K562 (cell line): ENCODE data around the gene ADAP1. TPM values are rescaled to one million over a fixed set of nuclear protein-coding genes. Genes with fewer than 3 reads are reported as not detected.

Experiments used
- ATAC-seq: fragments of 200-7000 bp; cut with Tn5 transposase; 3 replicates; pipeline ENCODE4 v1.9.1; 2020; ENCODE audit warnings: moderate library complexity
- BruUV-seq: library from RNA; stranded (reverse); fragments of 400-500 nt; replicated peaks from 2 replicates; lab custom pipeline; 2021; lab: Mats Ljungman, UMichigan
- CTCF ChIA-PET: fragments of 300-600 bp; formaldehyde crosslinking; extraction: SDS; loops from one replicate; lab custom pipeline; 2021; ENCODE audit warnings: low intra/inter-chr PET ratio; lab: Yijun Ruan, JAX
- POLR2A ChIA-PET: fragments of 300-600, 350-650 bp; sonication (Branson Sonifier 250); formaldehyde crosslinking; extraction: SDS; loops from one replicate; lab custom pipeline; 2021; ENCODE audit warnings: antibody characterized with exemption, inconsistent platforms; lab: Yijun Ruan, JAX
- DNase-seq, 4 experiments: peaks; one replicate each; pipeline versions ENCODE4 v3.0.0 to v3.0.0-alpha.2; 2011 to 2018; ENCODE audit warnings: low spot score in 3 of 4, mixed read lengths in 3 of 4; ENCODE audit errors: extremely low read depth in 1 of 4
- FAIRE-seq: peaks from 2 replicates; lab custom pipeline; 2011; peaks lifted over from hg19 to GRCh38; lab: Jason Lieb, UNC
- H2AFZ ChIP-seq: 2 replicates; pipeline ENCODE4 v1.6.0; 2011; ENCODE audit warnings: low read depth, low read length, control low read depth, inconsistent platforms
- H3K27ac ChIP-seq: fragments of 200-600 bp; 3 replicates; pipeline ENCODE4 v1.8.0; 2011; ENCODE audit warnings: low read depth, mild to moderate bottlenecking, control low read depth, inconsistent platforms, low read length, moderate library complexity, mixed read lengths; ENCODE audit errors: extremely low read depth
- H3K27me3 ChIP-seq, 2 experiments: fragments of 300-600 bp in 1 of 2; 2 replicates in 1 of 2; 3 replicates in 1 of 2; pipeline versions ENCODE4 v1.6.0 to v1.8.0; 2011; ENCODE audit warnings: inconsistent platforms in 2 of 2, low read length in 2 of 2, mild to moderate bottlenecking in 1 of 2, mixed read lengths in 1 of 2, moderate library complexity in 1 of 2; ENCODE audit not compliant: control insufficient read depth in 2 of 2, insufficient read depth in 2 of 2
- H3K36me3 ChIP-seq: fragments of 300-600 bp; 3 replicates; pipeline ENCODE4 v1.8.0; 2011; ENCODE audit warnings: mild to moderate bottlenecking, low read length, inconsistent platforms; ENCODE audit not compliant: control insufficient read depth, insufficient read depth
- H3K4me1 ChIP-seq, 2 experiments: fragments of 200-600 bp in 1 of 2; replicated peaks in 1 of 2; 2 replicates in 1 of 2; 3 replicates in 1 of 2; pipeline versions ENCODE4 v1.5.1 to v1.8.0; 2011; ENCODE audit warnings: inconsistent platforms in 2 of 2, low read length in 2 of 2, mild to moderate bottlenecking in 1 of 2, mixed read lengths in 1 of 2, moderate library complexity in 1 of 2; ENCODE audit not compliant: control insufficient read depth in 2 of 2, insufficient read depth in 2 of 2
- H3K4me2 ChIP-seq: 2 replicates; pipeline ENCODE4 v1.6.1; 2011; ENCODE audit warnings: low read length, control low read depth, inconsistent platforms, mixed read lengths; ENCODE audit not compliant: insufficient read depth
- H3K4me3 ChIP-seq: fragments of 200-600 bp; sonication (generic), shearing (Covaris generic); 2 replicates; pipeline ENCODE4 v1.5.1; 2016; ENCODE audit warnings: control low read depth, inconsistent platforms
- H3K79me2 ChIP-seq: fragments of 200-600 bp; 3 replicates; pipeline ENCODE4 v1.8.0; 2011; ENCODE audit warnings: low read length, inconsistent platforms; ENCODE audit not compliant: control insufficient read depth, insufficient read depth
- H3K9ac ChIP-seq, 2 experiments: 2 replicates each; pipeline versions ENCODE4 v1.6.0 to v1.6.1; 2011; ENCODE audit warnings: low read depth in 2 of 2, low read length in 2 of 2, control low read depth in 1 of 2, inconsistent platforms in 1 of 2, mild to moderate bottlenecking in 1 of 2, mixed read lengths in 1 of 2; ENCODE audit not compliant: insufficient read depth in 1 of 2
- H3K9me1 ChIP-seq: one replicate; pipeline ENCODE4 v1.6.0; 2011; ENCODE audit warnings: inconsistent platforms, mild to moderate bottlenecking, low read length, moderate library complexity; ENCODE audit not compliant: control insufficient read depth, insufficient read depth
- H3K9me3 ChIP-seq: replicated peaks from 2 replicates; pipeline ENCODE4 v1.5.1; 2011; ENCODE audit warnings: low read depth, low read length, inconsistent platforms; ENCODE audit not compliant: control insufficient read depth, insufficient read depth
- H4K20me1 ChIP-seq: replicated peaks from 2 replicates; pipeline ENCODE4 v1.6.1; 2011; ENCODE audit warnings: low read length, inconsistent platforms, mixed read lengths; ENCODE audit not compliant: control insufficient read depth, insufficient read depth
- POLR2G ChIP-seq: fragments of 200-400 bp; formaldehyde crosslinking; IDR thresholded peaks from 2 replicates; pipeline ENCODE4 v1.6.1; 2017; ENCODE audit warnings: low read depth, mild to moderate bottlenecking, antibody characterized with exemption, low read length, moderate library complexity
- RBFOX2 ChIP-seq: fragments of 200-400 bp; formaldehyde crosslinking; IDR thresholded peaks from 2 replicates; pipeline ENCODE4 v1.6.1; 2017; ENCODE audit warnings: low read depth, mild to moderate bottlenecking, low read length, moderate library complexity
- ZNF124 ChIP-seq: sonication (generic); formaldehyde crosslinking; IDR thresholded peaks from 2 replicates; pipeline ENCODE4 v1.8.1; 2022; ENCODE audit warnings: missing genetic modification reagents
- WGBS: fragments of 100-300 bp; shearing (Covaris generic); methylation state at CpG from one replicate; pipeline ENCODE4 v1.1.6; 2016; ENCODE audit warnings: low coverage, mixed read lengths; ENCODE audit not compliant: insufficient coverage; ENCODE audit errors: missing lambda C conversion rate; 5-methylcytosine and 5-hydroxymethylcytosine counted together
- in situ Hi-C: fragments of 300-500 bp; cut with MboI; formaldehyde crosslinking; loops from 4 replicates; pipeline ENCODE4 v1.15.0; 2018; ENCODE audit warnings: inconsistent platforms, mixed read lengths
- intact Hi-C: fragments of 100-400 bp; cut with micrococcal nuclease; formaldehyde crosslinking; loops from 2 replicates; pipeline ENCODE4 v1.14.2; 2022
- polyA plus RNA-seq, 8 experiments: library from polyadenylated mRNA; depleted of rRNA in 4 of 8; stranded (reverse) in 5 of 8; unstranded in 3 of 8; fragments of >200 nt; fragmentation: Nextera tagmentation in 2 of 8; fragmentation: Illumina TruSeq in 1 of 8; extraction: Ambion mirVana in 2 of 8; extraction: Trizol in 1 of 8; gene quantifications; 2 replicates each; pipeline versions ENCODE4 v1.2.1 to v1.2.3, GENCODE V29; 2011 to 2014; ENCODE audit warnings: inconsistent platforms in 1 of 8, missing spikeins in 1 of 8
- total RNA-seq, 7 experiments: library from RNA; depleted of rRNA in 6 of 7; stranded (reverse); fragments of >200 nt in 6 of 7; fragmentation: Illumina TruSeq in 2 of 7; extraction: Trizol in 2 of 7; gene quantifications; 2 replicates each; pipeline versions ENCODE4 v1.2.1 to v1.2.3, GENCODE V29; 2011 to 2021; ENCODE audit warnings: low replicate concordance in 1 of 7

Gene ADAP1
- total and polyA plus RNA-seq, 9 of the 15 experiments (the other 6 are each of a cell fraction or from before 2014, with no cell fraction given) = 0.27 to 1.4 (median 0.52) TPM; not detected in 3

DNA sequence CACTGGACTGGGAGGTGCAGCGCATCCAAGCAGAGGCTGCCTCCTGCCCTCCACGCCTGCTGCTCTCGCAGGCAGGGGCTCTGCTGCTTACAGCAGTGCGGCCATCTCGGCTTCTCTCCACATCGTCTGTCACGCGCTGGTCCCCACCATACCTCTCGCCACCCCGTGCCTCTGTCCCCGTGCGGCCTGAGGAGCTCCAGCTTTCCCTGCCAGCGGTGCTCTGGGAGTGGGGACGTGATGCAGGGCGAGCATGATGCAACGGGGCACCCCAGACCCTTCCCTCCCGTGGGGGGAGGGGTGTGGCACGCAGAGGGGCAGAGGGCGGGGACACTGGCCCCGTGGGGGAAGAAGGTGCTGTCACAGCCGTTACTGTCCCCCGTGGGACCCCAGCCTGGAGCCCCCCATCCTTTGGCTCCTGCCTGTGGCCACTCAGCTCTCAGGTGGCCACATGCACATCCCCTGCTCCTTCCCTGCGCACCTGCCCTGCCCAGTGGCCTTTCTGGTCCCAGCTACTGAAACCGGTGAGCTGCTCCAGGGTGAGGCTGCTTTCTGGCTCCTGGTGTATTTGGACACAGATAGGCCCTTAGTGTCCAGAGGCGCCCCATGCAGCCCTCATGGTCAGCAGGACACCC, 69.1 kb downstream of the ADAP1 start:
- Histone ChIP-seq H3K9ac (peak overlapping the region in 1 of 2 experiments; percentile 6; a peak in 2 of 4 replicates), H3K9me1 (peaks cover 3% of the 10 kb centered on the region), H3K27me3 (no peaks in the 10 kb centered on the region; a peak in 1 of 5 replicates), H3K27ac (no peak overlapping the region), H3K4me3 (no peak overlapping the region), H4K20me1 (peaks cover 35% of the 10 kb centered on the region), H3K36me3 (peaks cover 70% of the 10 kb centered on the region; the same call in 2 of the 3 replicates), H2AFZ (no peak overlapping the region), H3K4me1 (peaks cover 0 to 49% of the 10 kb centered on the region in 2 experiments; a peak in 2 of 5 replicates), H3K79me2 (peaks cover 90% of the 10 kb centered on the region), H3K4me2 (no peak overlapping the region), H3K9me3 (no peaks in the 10 kb centered on the region)
- in situ Hi-C loops = no loop called here
- TF ChIP-seq RBFOX2 = peak; percentile 11; the same call in 1 of the 2 replicates
- TF ChIP-seq ZNF124 (CRISPR knock-in tag) = no peak
- peak; percentile 39; the same call in 1 of the 2 replicates for TF ChIP-seq POLR2G
- intact Hi-C loops = no loop called here
- no peak for ATAC-seq
- WGBS = 94% methylated on average over 18 of the region's 25 CpGs
- BruUV-seq = no TSS peak
- DNase-seq = no peak
- POLR2A ChIA-PET = interaction anchor here (0.8 to 1.2 kb wide), 3 partner anchors 10 to 16 kb away, joined by 3 to 5 read pairs (median 4); no protein-coding TSS in a partner anchor
- no peak for FAIRE-seq
- CTCF ChIA-PET = no interaction called here
